Gastroesophageal sphincter (tissue), 4 donors: ENCODE measurements around the gene PTPRG. TPM values are rescaled to one million over a fixed set of nuclear protein-coding genes. Genes with fewer than 3 reads are reported as not detected.

Source experiments
- ATAC-seq: fragments of 150-250 bp; one replicate; pipeline ENCODE4 v1.9.1; 2016; ENCODE audit warnings: mild to moderate bottlenecking, moderate library complexity
- H3K27ac ChIP-seq, 4 donors: fragments of 200-600 bp; sonication (generic) in 3 of 4; 1 replicate in 3 of 4; 2 replicates in 1 of 4; pipeline ENCODE4 v1.5.1; 2016 to 2019
- H3K27me3 ChIP-seq: fragments of 200-600 bp; sonication (generic); one replicate; pipeline ENCODE4 v1.5.1; 2019
- H3K36me3 ChIP-seq, 2 donors: fragments of 200-600 bp; sonication (generic); one replicate each; pipeline ENCODE4 v1.5.1; 2019; ENCODE audit warnings: control low read depth in 1 of 2
- H3K4me1 ChIP-seq, 3 donors: fragments of 200-600 bp; sonication (generic); 1 replicate in 2 of 3; 2 replicates in 1 of 3; pipeline ENCODE4 v1.5.1; 2016 to 2019; ENCODE audit warnings: control low read depth in 2 of 3
- H3K4me3 ChIP-seq, 2 donors: fragments of 200-600 bp; sonication (generic); one replicate each; pipeline ENCODE4 v1.5.1; 2019; ENCODE audit warnings: mild to moderate bottlenecking in 1 of 2, moderate library complexity in 1 of 2
- H3K9me3 ChIP-seq, 3 donors: fragments of 200-600 bp; sonication (generic); one replicate each; pipeline ENCODE4 v1.5.1; 2017 to 2019; ENCODE audit warnings: control low read depth in 2 of 3
- EP300 ChIP-seq: sonication (generic); formaldehyde crosslinking; IDR thresholded peaks from one replicate; pipeline ENCODE4 v1.6.1; 2017; ENCODE audit warnings: antibody characterized with exemption, mild to moderate bottlenecking
- POLR2A ChIP-seq, 2 donors: fragments of 450-650 bp; IDR thresholded peaks; one replicate each; pipeline ENCODE4 v1.6.1; 2017; ENCODE audit warnings: antibody characterized with exemption in 2 of 2, mild to moderate bottlenecking in 2 of 2, moderate library complexity in 1 of 2
- POLR2AphosphoS5 ChIP-seq: sonication (generic); formaldehyde crosslinking; IDR thresholded peaks from one replicate; pipeline ENCODE4 v1.6.1; 2017; ENCODE audit warnings: antibody characterized with exemption
- WGBS, 2 donors: methylation state at CpG; one replicate each; pipeline ENCODE4 v1.1.5; 2018; ENCODE audit warnings: low coverage in 1 of 2; 5-methylcytosine and 5-hydroxymethylcytosine counted together
- total RNA-seq, 4 donors: library from RNA; depleted of rRNA; stranded (reverse); fragments of >200 nt; gene quantifications; one replicate each; pipeline ENCODE4 v1.1.0, GENCODE V29; 2016
- TF ChIP-seq, protein P1 (sequence below), 4 experiments: fragments of 200-600 bp in 2 of 4; fragments of 450-650 bp in 2 of 4; sonication (generic) in 1 of 4; IDR thresholded peaks; one replicate each; pipeline ENCODE4 v1.5.1; 2017 to 2019; ENCODE audit warnings: antibody characterized with exemption in 4 of 4, mild to moderate bottlenecking in 2 of 4, moderate library complexity in 2 of 4

PTPRG gene
- total RNA-seq, 4 donors from 2014 or later: 48.7 to 81.9 (median 52.8) TPM

DNA sequence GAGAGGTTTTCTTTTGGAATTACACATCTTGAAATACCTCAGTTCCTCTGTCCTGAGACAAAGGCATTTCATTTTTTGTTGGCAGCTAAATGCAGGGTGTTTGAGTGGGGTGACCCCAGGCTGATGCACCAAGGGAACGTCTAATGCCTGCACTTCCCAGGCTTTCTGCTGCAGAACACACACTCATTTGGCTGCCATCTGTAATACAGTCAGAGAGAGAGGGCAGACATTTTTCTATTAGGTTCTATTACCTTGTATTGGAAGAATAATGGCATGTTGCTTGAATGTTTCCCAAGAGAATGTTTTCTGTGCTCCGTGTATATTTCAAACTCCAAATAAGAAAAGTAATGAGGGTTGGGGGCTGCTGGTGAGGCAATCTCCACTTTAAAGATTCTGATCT is 87.1 kb downstream of the PTPRG start:
- no peak overlapping the region for H3K27ac ChIP-seq
- 61 to 90% methylated on average over 1 to 2 of the region's 2 CpGs for WGBS, 2 donors
- TF ChIP-seq POLR2A (IDR thresholded peaks at IDR 0.05) (no peak), EP300 (no peak), POLR2AphosphoS5 (no peak)
- TF ChIP-seq, protein P1, sequence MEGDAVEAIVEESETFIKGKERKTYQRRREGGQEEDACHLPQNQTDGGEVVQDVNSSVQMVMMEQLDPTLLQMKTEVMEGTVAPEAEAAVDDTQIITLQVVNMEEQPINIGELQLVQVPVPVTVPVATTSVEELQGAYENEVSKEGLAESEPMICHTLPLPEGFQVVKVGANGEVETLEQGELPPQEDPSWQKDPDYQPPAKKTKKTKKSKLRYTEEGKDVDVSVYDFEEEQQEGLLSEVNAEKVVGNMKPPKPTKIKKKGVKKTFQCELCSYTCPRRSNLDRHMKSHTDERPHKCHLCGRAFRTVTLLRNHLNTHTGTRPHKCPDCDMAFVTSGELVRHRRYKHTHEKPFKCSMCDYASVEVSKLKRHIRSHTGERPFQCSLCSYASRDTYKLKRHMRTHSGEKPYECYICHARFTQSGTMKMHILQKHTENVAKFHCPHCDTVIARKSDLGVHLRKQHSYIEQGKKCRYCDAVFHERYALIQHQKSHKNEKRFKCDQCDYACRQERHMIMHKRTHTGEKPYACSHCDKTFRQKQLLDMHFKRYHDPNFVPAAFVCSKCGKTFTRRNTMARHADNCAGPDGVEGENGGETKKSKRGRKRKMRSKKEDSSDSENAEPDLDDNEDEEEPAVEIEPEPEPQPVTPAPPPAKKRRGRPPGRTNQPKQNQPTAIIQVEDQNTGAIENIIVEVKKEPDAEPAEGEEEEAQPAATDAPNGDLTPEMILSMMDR (IDR thresholded peaks at IDR 0.05): no peak
- peaks cover 0 to 19% (median 3%) of the 10 kb centered on the region in 3 donors for H3K4me1 ChIP-seq
- no peak overlapping the region for H3K4me3 ChIP-seq
- no peaks in the 10 kb centered on the region for H3K36me3 ChIP-seq
- H3K9me3 ChIP-seq: no peaks in the 10 kb centered on the region
- H3K27me3 ChIP-seq: no peaks in the 10 kb centered on the region
- no peak for ATAC-seq

GRCh38 chr3:61649381-61650170 is 88.2 kb downstream of the PTPRG start:
- WGBS, 2 donors: 66 to 88% methylated on average over 2 to 4 of the region's 5 CpGs
- peak overlapping the region in 3 of 4 donors; percentile 11 to 53 (median 48) for H3K27ac ChIP-seq
- H3K4me3 ChIP-seq: no peak overlapping the region
- no peaks in the 10 kb centered on the region for H3K27me3 ChIP-seq
- ATAC-seq: no peak
- TF ChIP-seq, protein P1 (IDR thresholded peaks at IDR 0.05): no peak
- TF ChIP-seq EP300: no peak
- no peak for TF ChIP-seq POLR2AphosphoS5
- no peak for TF ChIP-seq POLR2A (IDR thresholded peaks at IDR 0.05)
- H3K9me3 ChIP-seq: no peaks in the 10 kb centered on the region
- H3K4me1 ChIP-seq: peaks cover 0 to 19% (median 3%) of the 10 kb centered on the region in 3 donors
- no peaks in the 10 kb centered on the region for H3K36me3 ChIP-seq

DNA sequence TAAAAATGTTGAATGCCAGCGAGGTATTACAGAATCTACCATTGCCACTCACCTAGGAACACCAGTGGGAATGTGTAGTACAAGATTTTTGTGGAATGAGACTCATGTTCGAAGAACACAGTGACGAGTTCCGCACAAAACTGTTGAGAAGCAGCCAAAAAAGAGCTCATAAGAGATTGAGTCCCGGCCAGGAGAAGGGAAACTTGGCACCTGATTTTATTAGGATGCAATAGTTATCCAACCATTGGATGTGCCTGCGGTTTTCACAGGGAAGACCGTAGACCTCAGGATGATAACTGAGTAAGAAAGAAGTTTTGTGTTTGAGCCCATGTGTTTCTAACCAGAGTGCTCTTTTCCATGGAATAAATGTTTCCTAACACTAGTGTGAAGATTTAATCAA is 88.9 kb downstream of the PTPRG start:
- TF ChIP-seq POLR2A (IDR thresholded peaks at IDR 0.05) (no peak), POLR2AphosphoS5 (peak; percentile 15)
- Histone ChIP-seq H3K9me3 (no peaks in the 10 kb centered on the region), H3K36me3 (no peaks in the 10 kb centered on the region), H3K27me3 (no peaks in the 10 kb centered on the region), H3K27ac (peak overlapping the region in 3 of 4 donors; percentile 11 to 53 (median 48)), H3K4me1 (peaks cover 0 to 19% (median 3%) of the 10 kb centered on the region in 3 donors), H3K4me3 (no peak overlapping the region)
- ATAC-seq: peak; percentile 83
- 7 to 21% methylated on average over 7 of the region's 7 CpGs for WGBS, 2 donors

DNA sequence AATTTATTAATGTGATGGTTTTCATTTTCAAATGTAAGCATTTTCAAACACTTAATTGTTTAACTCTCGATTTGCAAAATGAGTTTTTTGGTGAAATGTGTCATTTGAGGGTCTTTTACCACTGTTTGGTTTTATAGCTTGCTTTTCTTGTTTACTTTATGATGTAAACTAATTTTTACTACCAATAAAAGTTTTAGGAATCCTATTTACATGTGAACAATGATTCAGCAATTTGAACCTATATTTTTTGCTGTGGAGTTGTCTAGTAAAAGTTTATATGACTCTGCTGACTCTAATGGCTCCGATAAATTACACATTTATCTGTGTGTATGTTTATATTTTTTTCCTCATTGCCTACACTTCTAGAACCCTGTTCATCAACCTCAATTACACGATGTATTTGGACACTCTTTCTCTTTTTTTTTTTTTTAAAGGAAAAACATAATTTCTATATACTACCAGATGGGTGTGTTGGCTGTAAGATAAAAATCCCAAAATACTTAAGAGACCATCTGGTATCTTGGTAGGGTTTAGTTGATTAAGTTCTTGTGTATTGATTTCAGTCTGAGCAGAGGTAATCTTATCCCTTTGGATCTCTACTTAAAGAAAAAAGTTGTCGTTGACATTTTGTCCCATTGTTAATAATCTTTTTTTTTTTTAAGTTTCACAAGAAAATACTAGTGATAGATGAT is 89.5 kb downstream of the PTPRG start:
- Histone ChIP-seq H3K27me3 (no peaks in the 10 kb centered on the region), H3K27ac (peak overlapping the region in 1 of 4 donors; percentile 53), H3K4me3 (no peak overlapping the region), H3K36me3 (no peaks in the 10 kb centered on the region), H3K4me1 (peaks cover 0 to 19% (median 3%) of the 10 kb centered on the region in 3 donors), H3K9me3 (no peaks in the 10 kb centered on the region)
- TF ChIP-seq POLR2AphosphoS5 (no peak), EP300 (no peak), POLR2A (IDR thresholded peaks at IDR 0.05) (no peak)
- TF ChIP-seq, protein P1 (IDR thresholded peaks at IDR 0.05): no peak
- ATAC-seq: no peak
- WGBS, 2 donors: 44 to 57% methylated on average over 4 of the region's 4 CpGs

DNA sequence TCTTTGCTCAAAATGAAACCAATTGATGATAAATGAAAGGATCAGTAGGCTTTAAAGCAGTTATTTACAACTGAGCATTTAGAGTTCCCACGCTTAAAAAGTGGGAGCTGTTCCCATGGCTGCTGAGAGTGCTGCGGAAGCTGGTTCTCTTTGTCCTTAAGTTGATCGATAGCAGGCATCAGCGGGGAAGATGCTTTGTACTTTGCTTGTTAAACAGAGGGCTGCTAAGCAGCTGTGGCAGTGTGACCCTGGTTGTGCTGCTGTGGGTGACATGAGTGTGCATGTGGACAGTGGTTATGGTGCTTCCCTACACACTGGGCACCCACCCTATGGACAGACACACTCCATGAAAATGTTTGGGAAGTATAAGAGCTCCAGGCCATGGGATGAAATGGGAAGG is 96.3 kb downstream of the PTPRG start:
- H3K27me3 ChIP-seq: no peaks in the 10 kb centered on the region
- H3K9me3 ChIP-seq: no peaks in the 10 kb centered on the region
- 0 to 83% methylated on average over 1 to 3 of the region's 4 CpGs for whole genome bisulfite sequencing, 2 donors
- no peak for ATAC-seq
- no peak overlapping the region for H3K27ac ChIP-seq
- H3K36me3 ChIP-seq: no peaks in the 10 kb centered on the region
- H3K4me1 ChIP-seq: no peaks in the 10 kb centered on the region
- TF ChIP-seq, protein P1 (IDR thresholded peaks at IDR 0.05): no peak
- TF ChIP-seq POLR2A (IDR thresholded peaks at IDR 0.05) (no peak), EP300 (no peak)
- no peak overlapping the region for H3K4me3 ChIP-seq
